NCI-H526 (cell line): Measurements from ENCODE around the gene SCG2.

Experiments used
- DNase-seq, 2 experiments: peaks; one replicate each; lab custom pipeline; 2025; lab: John Stamatoyannopoulos, UW

SCG2 gene

GRCh38 chr2:223570784-223571183 is 31.4 kb downstream of the SCG2 start:
- no peak for DNase-seq

DNA sequence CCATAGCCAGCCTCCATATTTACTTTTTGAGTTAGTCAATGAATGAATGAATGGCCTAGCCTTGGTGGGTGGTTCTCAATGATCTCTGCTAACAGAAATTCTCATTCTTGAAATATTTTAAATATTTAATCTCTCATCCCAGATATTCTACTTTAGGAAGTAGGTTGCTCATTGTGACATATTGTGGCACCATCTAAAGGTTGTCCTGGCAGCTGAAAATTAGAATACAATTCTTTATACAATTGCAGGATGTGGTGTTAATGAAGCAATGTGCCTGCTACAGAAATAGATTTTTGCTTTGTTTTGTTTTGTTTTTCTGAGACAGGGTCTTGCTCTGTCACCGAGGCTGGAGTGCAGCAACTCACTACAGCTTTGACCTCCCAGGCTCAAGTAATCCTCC is 35.8 kb downstream of the SCG2 start:
- DNase-seq: no peak

GRCh38 chr2:223563462-223563861 is 38.7 kb downstream of the SCG2 start:
- no peak for DNase-seq

GRCh38 chr2:223562078-223562477 is 40.1 kb downstream of the SCG2 start:
- no peak for DNase-seq

GRCh38 chr2:223560749-223561435 is 41.3 kb downstream of the SCG2 start:
- peak in 1 of 2 experiments; percentile 4 for DNase-seq

GRCh38 chr2:223558970-223559369 is 43.2 kb downstream of the SCG2 start:
- DNase-seq: no peak

GRCh38 chr2:223554923-223555322 is 47.2 kb downstream of the SCG2 start:
- no peak for DNase-seq

- DNase-seq: no peak
Measured at GRCh38 chr2:223549215-223549614, 52.9 kb downstream of the SCG2 start.

- no peak for DNase-seq
Measured at GRCh38 chr2:223548194-223548593, 54.0 kb downstream of the SCG2 start.
